IMR-90 (cell line): Measurements from ENCODE around the gene FMNL1. TPM values are rescaled to one million over a fixed set of nuclear protein-coding genes. Genes with fewer than 3 reads are reported as not detected.

Experiments used
- ATAC-seq: fragments of 200-7000 bp; cut with Tn5 transposase; 2 replicates; pipeline ENCODE4 v1.9.1; 2020; ENCODE audit warnings: low read depth, mild to moderate bottlenecking, moderate library complexity
- BruUV-seq: library from RNA; stranded (reverse); fragments of 400-500 nt; replicated peaks from 2 replicates; lab custom pipeline; 2021; lab: Mats Ljungman, UMichigan
- CTCF ChIA-PET: fragments of 300-600 bp; formaldehyde crosslinking; extraction: SDS; loops from one replicate; lab custom pipeline; 2021; ENCODE audit warnings: antibody characterized with exemption; lab: Yijun Ruan, JAX
- POLR2A ChIA-PET: fragments of 300-600 bp; sonication (Branson Sonifier 250); formaldehyde crosslinking; loops from one replicate; lab custom pipeline; 2022; ENCODE audit warnings: antibody characterized with exemption; ENCODE audit not compliant: unreplicated experiment; lab: Charles Lee
- DNase-seq: peaks from one replicate; pipeline ENCODE4 v3.0.0; 2013
- H2AFZ ChIP-seq: replicated peaks from 2 replicates; pipeline ENCODE3; 2013; ENCODE audit warnings: low read length, mild to moderate bottlenecking; ENCODE audit not compliant: poor library complexity
- H2AK5ac ChIP-seq: 2 replicates; pipeline ENCODE4 v1.6.1; 2013; ENCODE audit warnings: low read depth, low read length, inconsistent platforms
- H2AK9ac ChIP-seq: replicated peaks from 2 replicates; pipeline ENCODE3; 2013; ENCODE audit warnings: mild to moderate bottlenecking, low read depth, low read length, moderate library complexity; ENCODE audit not compliant: poor library complexity
- H2BK120ac ChIP-seq: 2 replicates; pipeline ENCODE4 v1.6.1; 2013; ENCODE audit warnings: low read depth, low read length, inconsistent platforms
- H2BK15ac ChIP-seq: 3 replicates; pipeline ENCODE4 v1.6.1; 2013; ENCODE audit warnings: low read depth, low read length, inconsistent platforms
- H2BK20ac ChIP-seq: 2 replicates; pipeline ENCODE4 v1.6.1; 2013; ENCODE audit warnings: low read depth, mild to moderate bottlenecking, inconsistent platforms, low read length, moderate library complexity
- H2BK5ac ChIP-seq: 2 replicates; pipeline ENCODE4 v1.6.1; 2013; ENCODE audit warnings: mild to moderate bottlenecking, low read depth, low read length, inconsistent platforms; ENCODE audit not compliant: poor library complexity, severe bottlenecking
- H3K14ac ChIP-seq: replicated peaks from 2 replicates; pipeline ENCODE4 v1.6.1; 2013; ENCODE audit warnings: low read depth, low read length, inconsistent platforms
- H3K18ac ChIP-seq: 2 replicates; pipeline ENCODE4 v1.6.1; 2013; ENCODE audit warnings: low read depth, low read length, control low read depth
- H3K23ac ChIP-seq: 2 replicates; pipeline ENCODE4 v1.6.1; 2013; ENCODE audit warnings: low read depth, low read length, inconsistent platforms
- H3K27ac ChIP-seq: 2 replicates; pipeline ENCODE4 v1.5.1; 2013; ENCODE audit warnings: mild to moderate bottlenecking, control low read depth, low read length; ENCODE audit not compliant: insufficient read depth
- H3K27me3 ChIP-seq: 2 replicates; pipeline ENCODE4 v1.6.1; 2013; ENCODE audit warnings: low read length; ENCODE audit not compliant: control insufficient read depth, insufficient read depth
- H3K36me3 ChIP-seq: 2 replicates; pipeline ENCODE4 v1.6.1; 2013; ENCODE audit warnings: low read length, mixed read lengths; ENCODE audit not compliant: control insufficient read depth, insufficient read depth
- H3K4ac ChIP-seq: 2 replicates; pipeline ENCODE4 v1.6.1; 2013; ENCODE audit warnings: low read depth, low read length, inconsistent platforms
- H3K4me1 ChIP-seq: 2 replicates; pipeline ENCODE4 v1.6.1; 2013; ENCODE audit warnings: low read length, mixed read lengths; ENCODE audit not compliant: control insufficient read depth, insufficient read depth
- H3K4me2 ChIP-seq: 2 replicates; pipeline ENCODE4 v1.6.1; 2013; ENCODE audit warnings: low read depth, mild to moderate bottlenecking, control low read depth, low read length, moderate library complexity
- H3K4me3 ChIP-seq: 2 replicates; pipeline ENCODE4 v1.5.1; 2013; ENCODE audit warnings: low read depth, mild to moderate bottlenecking, control low read depth, low read length, moderate library complexity; ENCODE audit not compliant: insufficient read depth
- H3K56ac ChIP-seq: 2 replicates; pipeline ENCODE4 v1.6.1; 2013; ENCODE audit warnings: low read length, inconsistent platforms; ENCODE audit not compliant: insufficient read depth; ENCODE audit errors: extremely low read depth
- H3K79me1 ChIP-seq, 2 experiments: 2 replicates each; pipeline ENCODE4 v1.6.1; 2013; ENCODE audit warnings: low read length in 2 of 2, inconsistent platforms in 1 of 2, low read depth in 1 of 2
- H3K9ac ChIP-seq: 2 replicates; pipeline ENCODE4 v1.6.1; 2013; ENCODE audit warnings: low read depth, low read length, control low read depth
- H3K9me1 ChIP-seq: 2 replicates; pipeline ENCODE4 v1.6.1; 2013; ENCODE audit warnings: low read length, inconsistent platforms; ENCODE audit not compliant: insufficient read depth
- H3K9me3 ChIP-seq: 2 replicates; pipeline ENCODE4 v1.6.1; 2013; ENCODE audit warnings: low read length; ENCODE audit not compliant: control insufficient read depth, insufficient read depth
- H4K20me1 ChIP-seq: 2 replicates; pipeline ENCODE4 v1.6.1; 2013; ENCODE audit warnings: low read length, inconsistent platforms; ENCODE audit not compliant: insufficient read depth
- H4K5ac ChIP-seq: 2 replicates; pipeline ENCODE4 v1.6.1; 2013; ENCODE audit warnings: mild to moderate bottlenecking, low read depth, low read length, control low read depth
- H4K8ac ChIP-seq, 2 experiments: 2 replicates each; pipeline ENCODE4 v1.6.1; 2013; ENCODE audit warnings: low read depth in 2 of 2, low read length in 2 of 2, control low read depth in 1 of 2, inconsistent platforms in 1 of 2
- H4K91ac ChIP-seq: 2 replicates; pipeline ENCODE4 v1.6.1; 2013; ENCODE audit warnings: low read depth, low read length, inconsistent platforms; ENCODE audit not compliant: insufficient read depth
- BHLHE40 ChIP-seq: fragments of 150-350 bp; IDR thresholded peaks from 2 replicates; pipeline ENCODE4 v1.6.1; 2016; ENCODE audit warnings: mild to moderate bottlenecking, low read depth, low read length
- CEBPB ChIP-seq: IDR thresholded peaks from 2 replicates; pipeline ENCODE4 v1.6.1; 2012; ENCODE audit warnings: low read depth, low read length, improper control_type of control experiment
- CHD1 ChIP-seq: IDR thresholded peaks from 2 replicates; pipeline ENCODE4 v1.6.1; 2012; ENCODE audit warnings: low read depth, low read length, improper control_type of control experiment
- FOS ChIP-seq: fragments of 150-350 bp; IDR thresholded peaks from 2 replicates; pipeline ENCODE4 v1.6.1; 2016; ENCODE audit warnings: low read depth, low read length
- MAFK ChIP-seq: IDR thresholded peaks from 2 replicates; pipeline ENCODE4 v1.6.1; 2012; ENCODE audit warnings: low read depth, low read length, improper control_type of control experiment
- MAZ ChIP-seq: IDR thresholded peaks from 2 replicates; pipeline ENCODE4 v1.6.1; 2012; ENCODE audit warnings: low read depth, mild to moderate bottlenecking, low read length, improper control_type of control experiment, moderate library complexity, borderline replicate concordance
- MXI1 ChIP-seq: IDR thresholded peaks from 2 replicates; pipeline ENCODE4 v1.6.1; 2012; ENCODE audit warnings: low read depth, mild to moderate bottlenecking, low read length, moderate library complexity, borderline replicate concordance
- NFE2L2 ChIP-seq: fragments of 150-350 bp; IDR thresholded peaks from 2 replicates; pipeline ENCODE4 v1.6.1; 2016; ENCODE audit warnings: low read depth, mild to moderate bottlenecking, low read length
- POLR2A ChIP-seq: IDR thresholded peaks from 2 replicates; pipeline ENCODE4 v1.6.1; 2012; ENCODE audit warnings: mild to moderate bottlenecking, low read depth, low read length
- RAD21 ChIP-seq: IDR thresholded peaks from 2 replicates; pipeline ENCODE4 v1.6.1; 2012; ENCODE audit warnings: low read length, improper control_type of control experiment
- RCOR1 ChIP-seq: IDR thresholded peaks from 2 replicates; pipeline ENCODE4 v1.6.1; 2012; ENCODE audit warnings: mild to moderate bottlenecking, low read length, improper control_type of control experiment; ENCODE audit not compliant: insufficient replicate concordance
- RFX5 ChIP-seq: IDR thresholded peaks from 2 replicates; pipeline ENCODE4 v1.8.0; 2012; ENCODE audit warnings: low read depth, mild to moderate bottlenecking, low read length, moderate library complexity
- SMC3 ChIP-seq: fragments of 150-350 bp; IDR thresholded peaks from 2 replicates; pipeline ENCODE4 v1.6.1; 2016; ENCODE audit warnings: low read depth, mild to moderate bottlenecking, antibody characterized with exemption, low read length, moderate library complexity
- WGBS, 2 experiments: methylation state at CpG; one replicate each; pipeline versions ENCODE4 v1.1.5 to v1.1.7; 2013; ENCODE audit warnings: missing lambda C conversion rate in 2 of 2; ENCODE audit not compliant: insufficient read length in 1 of 2; ENCODE audit errors: extremely low coverage in 2 of 2; 5-methylcytosine and 5-hydroxymethylcytosine counted together
- dilution Hi-C: fragments of 300-500 bp; cut with HindIII; formaldehyde crosslinking; loops from one replicate; pipeline ENCODE4 v1.14.3; 2018; ENCODE audit warnings: low sequenced_read_pairs; ENCODE audit not compliant: unreplicated experiment
- in situ Hi-C: fragments of 300-500 bp; cut with MboI; formaldehyde crosslinking; loops from 3 replicates; pipeline ENCODE4 v1.14.3; 2019; ENCODE audit warnings: low sequenced_read_pairs, inconsistent platforms, mixed read lengths
- intact Hi-C: fragments of 100-400 bp; cut with micrococcal nuclease; formaldehyde crosslinking; loops from 2 replicates; pipeline ENCODE4 v1.10.0; 2022
- polyA plus RNA-seq, 3 experiments: library from polyadenylated mRNA; depleted of rRNA; stranded (reverse); fragments of >200 nt; gene quantifications; 2 replicates each; pipeline ENCODE4 v1.2.3, GENCODE V29; 2012; ENCODE audit warnings: low replicate concordance in 1 of 3
- total RNA-seq: library from RNA; depleted of rRNA; stranded (reverse); fragments of >200 nt; gene quantifications from 2 replicates; pipeline ENCODE4 v1.2.3, GENCODE V29; 2012
- TF ChIP-seq, protein P1 (sequence below): fragments of 150-350 bp; IDR thresholded peaks from 2 replicates; pipeline ENCODE4 v1.6.1; 2017; ENCODE audit warnings: mild to moderate bottlenecking, antibody characterized with exemption, low read length, low read depth
- TF ChIP-seq, protein P2 (sequence below): fragments of 150-350 bp; IDR thresholded peaks from 2 replicates; pipeline ENCODE4 v1.6.1; 2016; ENCODE audit warnings: low read depth, mild to moderate bottlenecking, low read length, moderate library complexity, borderline replicate concordance
- TF ChIP-seq, protein P3 (sequence below): conservative IDR thresholded peaks from 2 replicates; pipeline ENCODE4 v1.5.1; 2012; ENCODE audit warnings: mild to moderate bottlenecking, low read depth, low read length, improper control_type of control experiment

FMNL1 gene
- total and polyA plus RNA-seq, 2 of the 4 experiments (the other 2 are of a cell fraction), result 0.36 to 2.3 TPM

DNA sequence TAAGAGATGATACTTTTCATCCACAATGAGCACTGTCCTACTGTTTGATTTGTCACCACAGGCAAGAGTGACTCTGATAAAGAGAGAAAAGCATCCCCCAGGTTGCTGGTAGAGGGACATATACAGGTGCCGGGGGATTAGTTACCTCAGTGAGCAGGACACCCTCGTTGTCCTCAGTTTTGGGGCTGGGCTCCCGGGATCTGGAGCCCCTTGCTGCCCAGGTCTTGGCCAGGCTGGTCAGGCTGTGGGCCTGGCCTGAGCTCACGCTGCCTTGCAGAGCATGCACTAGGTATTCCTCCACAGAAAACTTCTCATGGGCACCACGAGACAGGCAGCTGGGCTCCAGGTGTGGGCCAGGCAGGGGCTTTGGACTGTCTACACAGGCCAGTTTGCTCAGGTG, 64.6 kb downstream of the FMNL1 start:
- Histone ChIP-seq H3K4ac (no peak overlapping the region), H3K9me3 (no peaks in the 10 kb centered on the region), H2BK5ac (no peak overlapping the region), H2BK20ac (no peak overlapping the region), H3K9ac (no peak overlapping the region), H3K79me1 (peaks cover 12 to 40% of the 10 kb centered on the region in 2 experiments), H3K36me3 (peaks cover 68% of the 10 kb centered on the region), H2AK9ac (no peak overlapping the region), H3K4me1 (peaks cover 25% of the 10 kb centered on the region), H4K91ac (no peak overlapping the region), H3K14ac (no peak overlapping the region), H3K23ac (no peak overlapping the region), H4K20me1 (peaks cover 23% of the 10 kb centered on the region), H2AFZ (no peak overlapping the region), H3K4me3 (no peak overlapping the region), H2AK5ac (no peak overlapping the region), H3K4me2 (no peak overlapping the region), H3K56ac (no peak overlapping the region), H3K9me1 (peaks cover 19% of the 10 kb centered on the region), H4K8ac (no peak overlapping the region), H3K27ac (no peak overlapping the region), H3K27me3 (no peaks in the 10 kb centered on the region), H4K5ac (no peak overlapping the region), H2BK15ac (no peak overlapping the region), H3K18ac (no peak overlapping the region), H2BK120ac (no peak overlapping the region)
- POLR2A ChIA-PET, result no interaction called here
- no peak for ATAC-seq
- CTCF ChIA-PET, result no interaction called here
- BruUV-seq, result no TSS peak
- TF ChIP-seq MAFK (no peak), NFE2L2 (no peak), SMC3 (no peak), RAD21 (no peak), CEBPB (no peak), RCOR1 (no peak), MXI1 (no peak), FOS (no peak), MAZ (no peak), RFX5 (no peak), BHLHE40 (no peak), CHD1 (no peak), POLR2A (no peak)
- TF ChIP-seq, protein P1, sequence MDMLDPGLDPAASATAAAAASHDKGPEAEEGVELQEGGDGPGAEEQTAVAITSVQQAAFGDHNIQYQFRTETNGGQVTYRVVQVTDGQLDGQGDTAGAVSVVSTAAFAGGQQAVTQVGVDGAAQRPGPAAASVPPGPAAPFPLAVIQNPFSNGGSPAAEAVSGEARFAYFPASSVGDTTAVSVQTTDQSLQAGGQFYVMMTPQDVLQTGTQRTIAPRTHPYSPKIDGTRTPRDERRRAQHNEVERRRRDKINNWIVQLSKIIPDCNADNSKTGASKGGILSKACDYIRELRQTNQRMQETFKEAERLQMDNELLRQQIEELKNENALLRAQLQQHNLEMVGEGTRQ, result no peak
- TF ChIP-seq, protein P2, sequence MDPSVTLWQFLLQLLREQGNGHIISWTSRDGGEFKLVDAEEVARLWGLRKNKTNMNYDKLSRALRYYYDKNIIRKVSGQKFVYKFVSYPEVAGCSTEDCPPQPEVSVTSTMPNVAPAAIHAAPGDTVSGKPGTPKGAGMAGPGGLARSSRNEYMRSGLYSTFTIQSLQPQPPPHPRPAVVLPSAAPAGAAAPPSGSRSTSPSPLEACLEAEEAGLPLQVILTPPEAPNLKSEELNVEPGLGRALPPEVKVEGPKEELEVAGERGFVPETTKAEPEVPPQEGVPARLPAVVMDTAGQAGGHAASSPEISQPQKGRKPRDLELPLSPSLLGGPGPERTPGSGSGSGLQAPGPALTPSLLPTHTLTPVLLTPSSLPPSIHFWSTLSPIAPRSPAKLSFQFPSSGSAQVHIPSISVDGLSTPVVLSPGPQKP, result no peak
- TF ChIP-seq, protein P3, sequence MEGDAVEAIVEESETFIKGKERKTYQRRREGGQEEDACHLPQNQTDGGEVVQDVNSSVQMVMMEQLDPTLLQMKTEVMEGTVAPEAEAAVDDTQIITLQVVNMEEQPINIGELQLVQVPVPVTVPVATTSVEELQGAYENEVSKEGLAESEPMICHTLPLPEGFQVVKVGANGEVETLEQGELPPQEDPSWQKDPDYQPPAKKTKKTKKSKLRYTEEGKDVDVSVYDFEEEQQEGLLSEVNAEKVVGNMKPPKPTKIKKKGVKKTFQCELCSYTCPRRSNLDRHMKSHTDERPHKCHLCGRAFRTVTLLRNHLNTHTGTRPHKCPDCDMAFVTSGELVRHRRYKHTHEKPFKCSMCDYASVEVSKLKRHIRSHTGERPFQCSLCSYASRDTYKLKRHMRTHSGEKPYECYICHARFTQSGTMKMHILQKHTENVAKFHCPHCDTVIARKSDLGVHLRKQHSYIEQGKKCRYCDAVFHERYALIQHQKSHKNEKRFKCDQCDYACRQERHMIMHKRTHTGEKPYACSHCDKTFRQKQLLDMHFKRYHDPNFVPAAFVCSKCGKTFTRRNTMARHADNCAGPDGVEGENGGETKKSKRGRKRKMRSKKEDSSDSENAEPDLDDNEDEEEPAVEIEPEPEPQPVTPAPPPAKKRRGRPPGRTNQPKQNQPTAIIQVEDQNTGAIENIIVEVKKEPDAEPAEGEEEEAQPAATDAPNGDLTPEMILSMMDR, result no peak
- no peak for DNase-seq
- dilution Hi-C loops, result no loop called here
- in situ Hi-C loops, result no loop called here
- 88% methylated on average over 4 of the region's 5 CpGs; no CpG with 5 or more reads in 1 of the 2 experiments for WGBS, 2 experiments
- intact Hi-C loops, result no loop called here
